ENCODE measurements around the gene AGBL4. TPM values are rescaled to one million over a fixed set of nuclear protein-coding genes. Genes with fewer than 3 reads are reported as not detected.
A peak's percentile ranks its signal among the peaks of the same experiment; 100 is the strongest.

The AGBL4 gene
- total and polyA plus RNA-seq, 2 of the 13 experiments (the other 11 are each of a cell fraction or from before 2014, with no cell fraction given): not detected

DNA sequence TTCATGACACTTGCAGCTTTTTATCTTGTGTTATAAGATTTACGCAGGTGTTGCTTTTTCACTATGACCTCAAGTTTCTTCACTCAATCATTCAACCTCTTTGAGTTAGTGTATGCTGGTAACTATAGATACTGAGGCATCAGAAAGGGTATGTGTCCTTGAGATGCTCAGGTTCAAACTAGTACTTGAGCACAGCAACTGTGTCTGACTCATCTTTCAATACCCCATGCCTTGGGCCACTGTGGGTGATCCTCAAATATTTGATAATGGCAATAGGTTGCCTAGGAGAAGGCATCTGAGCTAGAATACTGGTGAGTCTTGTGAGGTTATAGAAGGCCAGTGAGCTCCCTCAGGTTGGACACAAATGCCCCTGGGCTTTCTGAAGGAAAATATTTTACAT, 1463.6 kb downstream of the AGBL4 start (continued):
- TF ChIP-seq, protein P1, sequence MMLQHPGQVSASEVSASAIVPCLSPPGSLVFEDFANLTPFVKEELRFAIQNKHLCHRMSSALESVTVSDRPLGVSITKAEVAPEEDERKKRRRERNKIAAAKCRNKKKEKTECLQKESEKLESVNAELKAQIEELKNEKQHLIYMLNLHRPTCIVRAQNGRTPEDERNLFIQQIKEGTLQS (CRISPR knock-in tag; IDR thresholded peaks at IDR 0.05): no peak
- no peak for TF ChIP-seq ZNF775 (CRISPR knock-in tag; IDR thresholded peaks at IDR 0.05; ENCODE audit: borderline replicate concordance)

DNA sequence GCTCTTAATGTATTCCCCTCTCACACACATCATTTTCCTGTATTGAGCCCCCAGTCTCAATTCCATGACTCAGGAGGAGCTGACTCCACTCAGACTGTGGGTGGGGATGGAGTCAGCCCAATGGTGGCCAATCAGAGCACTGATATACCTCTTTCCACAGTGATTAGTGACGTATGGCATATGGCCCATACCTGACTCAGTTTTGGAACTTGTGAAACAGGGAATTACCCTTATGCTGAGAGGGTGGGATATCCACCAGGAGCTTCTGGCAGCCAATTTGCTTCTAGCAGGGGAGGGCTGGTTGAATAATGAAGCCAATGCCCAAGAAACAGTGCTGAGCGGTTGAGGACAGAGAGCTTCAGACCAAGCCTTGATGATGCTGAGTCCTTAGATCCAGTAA, 1465.4 kb downstream of the AGBL4 start:
- Histone ChIP-seq H3K4me2 (ENCODE audit: low read depth, low read length) (no peak overlapping the region), H3K9ac (ENCODE audit: insufficient read depth, low read depth, low read length) (no peak overlapping the region), H3K27me3 (ENCODE audit: control insufficient read depth in 1 of 2, insufficient read depth in 2 of 2, low read length in 2 of 2) (no peaks in the 10 kb centered on the region), H3K9me3 (ENCODE audit: low read length) (no peaks in the 10 kb centered on the region), H3K4me3 (replicated peaks in 1 of 3; ENCODE audit: insufficient read depth in 1 of 3, low read depth in 2 of 3, low read length in 3 of 3) (no peak overlapping the region), H3K4me1 (ENCODE audit: insufficient read depth, low read length) (no peaks in the 10 kb centered on the region), H3K79me2 (ENCODE audit: insufficient read depth, low read length) (no peaks in the 10 kb centered on the region), H3K27ac (ENCODE audit: extremely low read length, insufficient read depth, low read length) (no peak overlapping the region), H3K36me3 (replicated peaks in 1 of 2; ENCODE audit: control insufficient read depth in 1 of 2, insufficient read depth in 2 of 2, low read length in 2 of 2) (no peaks in the 10 kb centered on the region), H4K20me1 (ENCODE audit: insufficient read depth, low read length) (no peaks in the 10 kb centered on the region), H2AFZ (ENCODE audit: low read length) (no peak overlapping the region)
- ChIA-PET CTCF (ENCODE audit: low intra/inter-chr PET ratio, low total read pairs) (no interaction called here), POLR2A (no interaction called here)
- 9% methylated on average over 2 of the region's 2 CpGs for WGBS (ENCODE audit: low lambda C conversion rate)
- intact Hi-C loops (cut with micrococcal nuclease; ENCODE audit: unreplicated experiment) (no loop called here), in situ Hi-C loops (cut with HindIII; ENCODE audit: extremely low pct_ligation_motif_present, low pct_unique_long_range_greater_than_20kb) (loop anchor here (10.0 to 25.0 kb wide), 2 partner anchors 256 to 1779 kb away; no protein-coding TSS in a partner anchor)
- FAIRE-seq: no peak
- BruUV-seq (replicated peaks): no TSS peak
- TF ChIP-seq ZNF367 (CRISPR knock-in tag; IDR thresholded peaks at IDR 0.05; ENCODE audit: borderline replicate concordance) (no peak), PRMT3 (CRISPR knock-in tag; IDR thresholded peaks at IDR 0.05; ENCODE audit: borderline replicate concordance, low read depth) (no peak), ZSCAN30 (CRISPR knock-in tag; IDR thresholded peaks at IDR 0.05) (no peak), AHR (CRISPR knock-in tag; IDR thresholded peaks at IDR 0.05) (no peak), CREB1 (IDR thresholded peaks at IDR 0.05) (peak; percentile 39; the same call in 1 of the 2 replicates), CREB1 (CRISPR knock-in tag; IDR thresholded peaks at IDR 0.05) (no peak), ZNF773 (CRISPR knock-in tag; IDR thresholded peaks at IDR 0.05; ENCODE audit: borderline replicate concordance) (no peak)
- no peak for ATAC-seq
- no peak for DNase-seq (ENCODE audit: low spot score)
